CD4-positive, CD25-positive, alpha-beta regulatory T cell (primary cell): ENCODE results near the gene CACNA1S. TPM values are rescaled to one million over a fixed set of nuclear protein-coding genes. Genes with fewer than 3 reads are reported as not detected.
A peak's percentile ranks its signal among the peaks of the same experiment; 100 is the strongest.

Experiments used
- ATAC-seq, 2 donors: fragments of 150-1000 bp; cut with Tn5 transposase; one replicate each; pipeline ENCODE4 v1.10.0; 2021; ENCODE audit warnings: low read depth in 2 of 2, moderate number of reproducible peaks in 2 of 2, moderate library complexity in 1 of 2
- DNase-seq, 3 donors: peaks; one replicate each; pipeline versions ENCODE4 v3.0.0 to v3.0.0-alpha.2; 2012 to 2022; ENCODE audit warnings: mixed read lengths in 1 of 3
- H3K27ac ChIP-seq: one replicate; pipeline ENCODE4 v1.7.0; 2013; ENCODE audit warnings: mild to moderate bottlenecking, low read length; ENCODE audit not compliant: insufficient read depth, poor library complexity, severe bottlenecking
- H3K27me3 ChIP-seq: one replicate; pipeline ENCODE4 v1.7.0; 2013; ENCODE audit warnings: low read length; ENCODE audit not compliant: control insufficient read depth, insufficient read depth
- H3K36me3 ChIP-seq: one replicate; pipeline ENCODE4 v1.7.0; 2013; ENCODE audit warnings: mild to moderate bottlenecking, low read length, moderate library complexity; ENCODE audit not compliant: control insufficient read depth, insufficient read depth
- H3K4me1 ChIP-seq: 2 replicates; pipeline ENCODE4 v1.7.0; 2013; ENCODE audit warnings: mild to moderate bottlenecking, low read length; ENCODE audit not compliant: insufficient read depth, control insufficient read depth, poor library complexity, severe bottlenecking
- H3K4me3 ChIP-seq: one replicate; pipeline ENCODE4 v1.7.0; 2013; ENCODE audit warnings: low read depth, mild to moderate bottlenecking, low read length, moderate library complexity
- H3K9me3 ChIP-seq, 2 experiments: 1 replicate in 1 of 2; 2 replicates in 1 of 2; pipeline ENCODE4 v1.7.0; 2013; ENCODE audit warnings: low read length in 2 of 2, mild to moderate bottlenecking in 1 of 2, moderate library complexity in 1 of 2; ENCODE audit not compliant: control insufficient read depth in 2 of 2
- H3K27ac Mint-ChIP-seq, 3 donors: one replicate each; pipeline ENCODE4 v1.8.0; 2020 to 2022; ENCODE audit warnings: mild to moderate bottlenecking in 3 of 3, mixed read lengths in 3 of 3, moderate library complexity in 2 of 3
- H3K27me3 Mint-ChIP-seq: one replicate; pipeline ENCODE4 v1.8.0; 2022; ENCODE audit warnings: mild to moderate bottlenecking, mixed read lengths
- H3K36me3 Mint-ChIP-seq: one replicate; pipeline ENCODE4 v1.8.0; 2020; ENCODE audit warnings: mixed read lengths
- H3K4me1 Mint-ChIP-seq, 4 donors: one replicate each; pipeline ENCODE4 v1.8.0; 2020 to 2022; ENCODE audit warnings: mixed read lengths in 4 of 4, mild to moderate bottlenecking in 1 of 4
- H3K4me3 Mint-ChIP-seq, 4 donors: one replicate each; pipeline ENCODE4 v1.8.0; 2020 to 2022; ENCODE audit warnings: mild to moderate bottlenecking in 4 of 4, mixed read lengths in 4 of 4, moderate library complexity in 3 of 4
- H3K9me3 Mint-ChIP-seq, 7 donors: one replicate each; pipeline ENCODE4 v1.8.0; 2020 to 2022; ENCODE audit warnings: mixed read lengths in 7 of 7, mild to moderate bottlenecking in 3 of 7, moderate library complexity in 2 of 7
- polyA plus RNA-seq, 4 donors: library from polyadenylated mRNA; unstranded; fragments of 300-500 nt; fragmentation: Illumina TruSeq; gene quantifications; one replicate each; pipeline ENCODE4 v1.2.3, GENCODE V29; 2021
- total RNA-seq: library from RNA; stranded (reverse); gene quantifications from one replicate; pipeline ENCODE4 v1.2.3, GENCODE V29; 2022

Gene CACNA1S
- total and polyA plus RNA-seq, 5 donors from 2014 or later = not detected

GRCh38 chr1:201088395-201088794 lies 23.8 kb downstream of the CACNA1S start:
- Mint-ChIP-seq H3K9me3 (no peaks in the 10 kb centered on the region), H3K36me3 (no peaks in the 10 kb centered on the region), H3K4me3 (no peak overlapping the region), H3K4me1 (peaks cover 0 to 4% (median under 1%) of the 10 kb centered on the region in 4 donors), H3K27ac (no peak overlapping the region), H3K27me3 (peaks cover 16% of the 10 kb centered on the region)
- Histone ChIP-seq H3K36me3 (no peaks in the 10 kb centered on the region), H3K27ac (no peak overlapping the region), H3K4me3 (no peak overlapping the region), H3K9me3 (no peaks in the 10 kb centered on the region), H3K27me3 (peaks cover 4% of the 10 kb centered on the region), H3K4me1 (no peaks in the 10 kb centered on the region)
- DNase-seq = no peak
- no peak for ATAC-seq

GRCh38 chr1:201085902-201086735 lies 26.1 kb downstream of the CACNA1S start:
- no peak overlapping the region for H3K4me3 ChIP-seq
- DNase-seq (peak; percentile 12 to 34 (median 17)), ATAC-seq (peak; percentile 56 to 58)
- Mint-ChIP-seq H3K27me3 (peaks cover 8% of the 10 kb centered on the region), H3K27ac (no peak overlapping the region), H3K9me3 (peaks cover 0 to 2% (median 0%) of the 10 kb centered on the region in 7 donors), H3K36me3 (no peaks in the 10 kb centered on the region), H3K4me1 (peaks cover 0 to 4% (median under 1%) of the 10 kb centered on the region in 4 donors), H3K4me3 (no peak overlapping the region)
- no peak overlapping the region for H3K27ac ChIP-seq
- H3K27me3 ChIP-seq = peaks cover 4% of the 10 kb centered on the region
- no peaks in the 10 kb centered on the region for H3K4me1 ChIP-seq
- no peaks in the 10 kb centered on the region for H3K36me3 ChIP-seq
- H3K9me3 ChIP-seq = no peaks in the 10 kb centered on the region

- H3K4me3 ChIP-seq = no peak overlapping the region
- H3K9me3 ChIP-seq = no peaks in the 10 kb centered on the region
- DNase-seq = peak in 2 of 3 donors; percentile 11 to 33
- H3K27ac ChIP-seq = no peak overlapping the region
- Mint-ChIP-seq H3K27ac (peak overlapping the region in 1 of 3 donors; percentile 44), H3K4me1 (peaks cover 0 to 4% (median under 1%) of the 10 kb centered on the region in 4 donors), H3K27me3 (peaks cover 8% of the 10 kb centered on the region), H3K9me3 (peaks cover 0 to 2% (median 0%) of the 10 kb centered on the region in 7 donors), H3K4me3 (no peak overlapping the region), H3K36me3 (no peaks in the 10 kb centered on the region)
- peak in 1 of 2 donors; percentile 10 for ATAC-seq
- no peaks in the 10 kb centered on the region for H3K4me1 ChIP-seq
- H3K36me3 ChIP-seq = no peaks in the 10 kb centered on the region
- peaks cover 7% of the 10 kb centered on the region for H3K27me3 ChIP-seq
These were observed 27.9 kb downstream of the CACNA1S start for GRCh38 chr1:201084295-201084694.

GRCh38 chr1:201083741-201084140 lies 28.5 kb downstream of the CACNA1S start:
- H3K36me3 Mint-ChIP-seq = no peaks in the 10 kb centered on the region
- no peak for ATAC-seq
- no peak overlapping the region for H3K27ac Mint-ChIP-seq
- H3K4me3 Mint-ChIP-seq = no peak overlapping the region
- H3K27me3 ChIP-seq = peaks cover 7% of the 10 kb centered on the region
- H3K4me1 Mint-ChIP-seq = peaks cover 0 to 4% (median under 1%) of the 10 kb centered on the region in 4 donors
- H3K9me3 ChIP-seq = no peaks in the 10 kb centered on the region
- no peak for DNase-seq
- no peaks in the 10 kb centered on the region for H3K36me3 ChIP-seq
- no peaks in the 10 kb centered on the region for H3K4me1 ChIP-seq
- no peak overlapping the region for H3K4me3 ChIP-seq
- peaks cover 0 to 2% (median 0%) of the 10 kb centered on the region in 7 donors for H3K9me3 Mint-ChIP-seq
- H3K27ac ChIP-seq = no peak overlapping the region
- peaks cover 10% of the 10 kb centered on the region for H3K27me3 Mint-ChIP-seq

- DNase-seq (no peak), ATAC-seq (no peak)
- Histone ChIP-seq H3K27ac (no peak overlapping the region), H3K27me3 (peaks cover 5% of the 10 kb centered on the region), H3K36me3 (no peaks in the 10 kb centered on the region), H3K4me3 (no peak overlapping the region), H3K9me3 (no peaks in the 10 kb centered on the region), H3K4me1 (no peaks in the 10 kb centered on the region)
- H3K9me3 Mint-ChIP-seq = peaks cover 0 to 2% (median 0%) of the 10 kb centered on the region in 7 donors
- H3K27ac Mint-ChIP-seq = no peak overlapping the region
- H3K4me1 Mint-ChIP-seq = peaks cover 0 to 3% (median 0%) of the 10 kb centered on the region in 4 donors
- no peaks in the 10 kb centered on the region for H3K36me3 Mint-ChIP-seq
- peaks cover 7% of the 10 kb centered on the region for H3K27me3 Mint-ChIP-seq
- no peak overlapping the region for H3K4me3 Mint-ChIP-seq
These were observed 32.1 kb downstream of the CACNA1S start for GRCh38 chr1:201080135-201080534.

GRCh38 chr1:201077736-201078135 lies 34.5 kb downstream of the CACNA1S start:
- H3K27me3 ChIP-seq = peaks cover 4% of the 10 kb centered on the region
- DNase-seq = no peak
- ATAC-seq = no peak
- Mint-ChIP-seq H3K4me3 (no peak overlapping the region), H3K27ac (no peak overlapping the region), H3K27me3 (peaks cover 11% of the 10 kb centered on the region), H3K36me3 (no peaks in the 10 kb centered on the region), H3K9me3 (peaks cover 0 to 2% (median 0%) of the 10 kb centered on the region in 7 donors), H3K4me1 (no peaks in the 10 kb centered on the region)
- H3K4me3 ChIP-seq = no peak overlapping the region
- no peaks in the 10 kb centered on the region for H3K36me3 ChIP-seq
- H3K9me3 ChIP-seq = no peaks in the 10 kb centered on the region
- H3K27ac ChIP-seq = no peak overlapping the region
- H3K4me1 ChIP-seq = no peaks in the 10 kb centered on the region

- peaks cover 0 to 2% (median 0%) of the 10 kb centered on the region in 7 donors for H3K9me3 Mint-ChIP-seq
- no peaks in the 10 kb centered on the region for H3K9me3 ChIP-seq
- no peak overlapping the region for H3K4me3 Mint-ChIP-seq
- no peak for DNase-seq
- H3K4me1 Mint-ChIP-seq = no peaks in the 10 kb centered on the region
- H3K4me3 ChIP-seq = no peak overlapping the region
- ATAC-seq = no peak
- H3K27ac ChIP-seq = no peak overlapping the region
- peaks cover 11% of the 10 kb centered on the region for H3K27me3 Mint-ChIP-seq
- no peaks in the 10 kb centered on the region for H3K4me1 ChIP-seq
- peaks cover 4% of the 10 kb centered on the region for H3K27me3 ChIP-seq
- no peaks in the 10 kb centered on the region for H3K36me3 Mint-ChIP-seq
- H3K27ac Mint-ChIP-seq = no peak overlapping the region
- no peaks in the 10 kb centered on the region for H3K36me3 ChIP-seq
These were observed 35.1 kb downstream of the CACNA1S start for GRCh38 chr1:201077116-201077515.

- Mint-ChIP-seq H3K27ac (no peak overlapping the region), H3K4me3 (no peak overlapping the region), H3K36me3 (no peaks in the 10 kb centered on the region), H3K4me1 (no peaks in the 10 kb centered on the region), H3K27me3 (peaks cover 11% of the 10 kb centered on the region), H3K9me3 (no peaks in the 10 kb centered on the region)
- Histone ChIP-seq H3K27me3 (peaks cover 4% of the 10 kb centered on the region), H3K27ac (no peak overlapping the region), H3K9me3 (no peaks in the 10 kb centered on the region), H3K4me1 (no peaks in the 10 kb centered on the region), H3K36me3 (no peaks in the 10 kb centered on the region), H3K4me3 (no peak overlapping the region)
- ATAC-seq (no peak), DNase-seq (no peak)
These were observed 36.1 kb downstream of the CACNA1S start for GRCh38 chr1:201076092-201076491.
